ENCODE results near the gene MARCHF3.

The MARCHF3 gene

GRCh38 chr5:126981701-126982100 lies 48.7 kb downstream of the MARCHF3 start:
- no peak for DNase-seq

GRCh38 chr5:126981222-126981621 lies 49.1 kb downstream of the MARCHF3 start:
- no peak for DNase-seq

- DNase-seq = no peak
Measured at GRCh38 chr5:126978258-126978657, 52.1 kb downstream of the MARCHF3 start.

GRCh38 chr5:126976520-126977172 lies 53.7 kb downstream of the MARCHF3 start:
- DNase-seq = no peak

GRCh38 chr5:126975796-126976195 lies 54.6 kb downstream of the MARCHF3 start:
- DNase-seq = no peak

GRCh38 chr5:126973193-126973592 lies 57.2 kb downstream of the MARCHF3 start:
- no peak for DNase-seq

GRCh38 chr5:126972062-126972895 lies 58.1 kb downstream of the MARCHF3 start:
- DNase-seq = peak; percentile 39 to 42

GRCh38 chr5:126971455-126972031 lies 58.8 kb downstream of the MARCHF3 start:
- no peak for DNase-seq

GRCh38 chr5:126970517-126971017 lies 59.8 kb downstream of the MARCHF3 start:
- no peak for DNase-seq

GRCh38 chr5:126969548-126969947 lies 60.8 kb downstream of the MARCHF3 start:
- no peak for DNase-seq

- DNase-seq = no peak
Measured at GRCh38 chr5:126967808-126968466, 62.4 kb downstream of the MARCHF3 start.

- DNase-seq = no peak
Measured at GRCh38 chr5:126965487-126965886, 64.9 kb downstream of the MARCHF3 start.

GRCh38 chr5:126965061-126965475 lies 65.3 kb downstream of the MARCHF3 start:
- no peak for DNase-seq

GRCh38 chr5:126963822-126964375 lies 66.5 kb downstream of the MARCHF3 start:
- DNase-seq = no peak

GRCh38 chr5:126961702-126962101 lies 68.7 kb downstream of the MARCHF3 start:
- no peak for DNase-seq

- DNase-seq = no peak
Measured at GRCh38 chr5:126961128-126961527, 69.2 kb downstream of the MARCHF3 start.

GRCh38 chr5:126959188-126959587 lies 71.2 kb downstream of the MARCHF3 start:
- DNase-seq = no peak

GRCh38 chr5:126956991-126957390 lies 73.4 kb downstream of the MARCHF3 start:
- DNase-seq = no peak

GRCh38 chr5:126954981-126955380 lies 75.4 kb downstream of the MARCHF3 start:
- DNase-seq = no peak

- DNase-seq = no peak
Measured at GRCh38 chr5:126953640-126954039, 76.7 kb downstream of the MARCHF3 start.

- no peak for DNase-seq
Measured at GRCh38 chr5:126949475-126949874, 80.9 kb downstream of the MARCHF3 start.

GRCh38 chr5:126948453-126948852 lies 81.9 kb downstream of the MARCHF3 start:
- no peak for DNase-seq

GRCh38 chr5:126948011-126948355 lies 82.4 kb downstream of the MARCHF3 start:
- no peak for DNase-seq

Data from activated T-cell treated with anti-CD3 and anti-CD28 coated beads, Interleukin-2, amount 50 U/mL, for 48 hours (primary cell).